ENCODE results near the gene PCIF1.
"Not testable (repeated sequence)": the region's sequence is repeated elsewhere in the genome, so short reads cannot be mapped to it uniquely, and the experiment has no call there.

PCIF1 gene

GRCh38 chr20:45948261-45948733 lies 13.8 kb downstream of the PCIF1 start:
- no peak for DNase-seq

- no peak for DNase-seq
Observed at GRCh38 chr20:45948742-45949541, 14.5 kb downstream of the PCIF1 start.

GRCh38 chr20:45949542-45950329 lies 15.3 kb downstream of the PCIF1 start:
- DNase-seq, result no peak

- DNase-seq, result no peak
Observed at GRCh38 chr20:45950330-45950646, 15.8 kb downstream of the PCIF1 start.

- DNase-seq, result no peak
Observed at GRCh38 chr20:45951925-45952834, 17.7 kb downstream of the PCIF1 start.

- no peak for DNase-seq
Observed at GRCh38 chr20:45952861-45953260, 18.4 kb downstream of the PCIF1 start.

GRCh38 chr20:45953672-45954071 lies 19.2 kb downstream of the PCIF1 start:
- no peak for DNase-seq

- not testable (repeated sequence) for DNase-seq
Observed at GRCh38 chr20:45956326-45956725, 21.8 kb downstream of the PCIF1 start.

- no peak for DNase-seq
Observed at GRCh38 chr20:45957021-45957941, 22.8 kb downstream of the PCIF1 start.

GRCh38 chr20:45958593-45958992 lies 24.1 kb downstream of the PCIF1 start:
- no peak for DNase-seq

- DNase-seq, result no peak
Observed at GRCh38 chr20:45959126-45959525, 24.6 kb downstream of the PCIF1 start.

GRCh38 chr20:45959956-45960630 lies 25.6 kb downstream of the PCIF1 start:
- no peak for DNase-seq

- DNase-seq, result no peak
Observed at GRCh38 chr20:45962031-45962755, 27.7 kb downstream of the PCIF1 start.

- DNase-seq, result no peak
Observed at GRCh38 chr20:45963059-45964005, 28.8 kb downstream of the PCIF1 start.

- no peak for DNase-seq
Observed at GRCh38 chr20:45964006-45964400, 29.5 kb downstream of the PCIF1 start.

- no peak for DNase-seq
Observed at GRCh38 chr20:45965169-45966002, 30.9 kb downstream of the PCIF1 start.

- DNase-seq, result no peak
Observed at GRCh38 chr20:45967551-45968080, 33.1 kb downstream of the PCIF1 start.

- no peak for DNase-seq
Observed at GRCh38 chr20:45968081-45968671, 33.7 kb downstream of the PCIF1 start.

All from stimulated activated naive CD4-positive, alpha-beta T cell treated with Interleukin-2 at 50 U/mL for 16 hours (primary cell).